HG03354 (cell line): ENCODE results near the gene ZBTB21.

Source experiments
- ATAC-seq: cut with Tn5 transposase; IDR thresholded peaks from one replicate; pipeline ENCODE4 v1.9.1; 2021; ENCODE audit warnings: mild to moderate bottlenecking; ENCODE audit not compliant: unreplicated experiment, poor library complexity, severe bottlenecking

The ZBTB21 gene

DNA sequence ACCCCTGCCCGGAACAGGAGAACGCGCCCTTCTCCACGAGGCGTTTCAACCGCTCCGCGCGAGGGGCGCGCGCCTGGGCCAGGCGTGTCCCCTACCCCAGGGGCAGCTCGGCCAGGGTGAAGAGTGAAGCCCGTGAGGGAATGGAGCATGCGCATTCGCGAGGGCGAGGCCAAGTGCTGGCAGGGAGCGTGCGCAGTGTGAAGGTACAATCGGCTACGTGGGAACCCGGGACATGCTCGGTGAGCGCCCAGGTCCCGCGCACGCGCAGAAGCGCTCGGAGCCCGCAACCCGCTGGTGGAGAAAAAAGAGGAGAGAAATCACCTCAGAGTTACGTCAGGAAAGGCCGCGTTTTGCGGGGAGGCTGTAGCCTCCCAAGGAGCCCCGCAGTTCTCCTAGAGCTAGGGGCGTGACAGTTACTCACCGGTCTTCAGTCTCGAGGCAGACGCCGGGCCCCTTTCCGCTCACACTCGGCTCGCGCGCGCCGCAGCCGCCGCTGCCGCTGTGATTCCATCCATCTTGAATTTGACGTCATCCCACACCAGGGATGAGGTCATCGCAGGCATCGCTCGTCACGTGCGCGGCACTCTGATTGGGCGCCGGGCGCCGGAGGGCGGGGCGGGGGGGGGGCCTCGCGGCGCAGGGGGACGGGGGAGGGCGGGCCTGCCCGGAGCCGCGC is at the start of gene ZBTB21:
ZBTB21 (minus strand) TSS at position 530 of the 676 bp plus-strand sequence. CDS start 16,265 bp downstream, outside the sequence.
- ATAC-seq = peak; percentile 75

DNA sequence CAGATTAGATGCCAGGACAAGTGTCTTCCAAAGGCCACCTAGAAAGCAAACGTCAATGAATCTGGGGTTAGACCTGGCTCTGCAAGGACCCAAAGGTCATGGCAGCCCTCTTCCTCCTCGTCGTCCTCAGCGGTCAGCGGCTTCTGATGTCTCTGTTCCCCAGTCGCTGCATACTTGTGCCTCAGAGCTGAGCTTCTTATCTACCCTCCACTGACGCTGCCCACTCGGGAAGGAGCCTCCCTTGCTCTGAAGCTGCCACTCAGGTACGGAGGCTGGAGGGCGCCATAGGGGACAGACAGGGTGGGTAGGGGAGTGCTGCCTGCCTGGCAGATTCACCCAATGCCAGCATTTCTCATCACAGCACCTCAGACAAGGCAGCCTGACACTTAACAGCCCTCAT is 49.6 kb upstream of the ZBTB21 start:
- ATAC-seq = no peak

- ATAC-seq = no peak
These were observed 49.0 kb upstream of the ZBTB21 start for GRCh38 chr21:42059141-42059540.

DNA sequence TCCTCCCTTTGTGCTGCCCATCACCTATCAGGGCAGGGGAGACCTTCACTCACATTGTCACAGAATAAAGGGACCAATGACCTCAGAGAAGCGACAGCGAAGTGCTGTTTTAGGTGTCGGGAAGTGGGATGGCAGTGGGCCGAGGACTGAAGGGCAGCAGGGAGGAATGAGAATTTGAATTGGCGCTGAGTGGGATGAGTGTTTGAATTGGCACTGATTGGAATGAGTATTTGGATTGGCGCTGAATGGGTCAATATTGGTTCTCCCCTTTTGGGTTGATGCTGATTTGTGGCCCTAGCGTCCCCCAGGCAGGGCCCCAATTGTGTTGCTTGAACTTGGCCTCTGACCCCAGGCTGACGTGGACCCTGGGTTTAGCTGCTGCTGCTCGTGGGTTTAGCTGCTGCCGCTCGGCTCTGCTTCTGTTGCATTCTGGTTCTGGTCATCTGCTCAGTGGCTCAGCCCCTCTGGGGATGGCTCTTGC is 48.5 kb upstream of the ZBTB21 start:
- ATAC-seq = no peak

DNA sequence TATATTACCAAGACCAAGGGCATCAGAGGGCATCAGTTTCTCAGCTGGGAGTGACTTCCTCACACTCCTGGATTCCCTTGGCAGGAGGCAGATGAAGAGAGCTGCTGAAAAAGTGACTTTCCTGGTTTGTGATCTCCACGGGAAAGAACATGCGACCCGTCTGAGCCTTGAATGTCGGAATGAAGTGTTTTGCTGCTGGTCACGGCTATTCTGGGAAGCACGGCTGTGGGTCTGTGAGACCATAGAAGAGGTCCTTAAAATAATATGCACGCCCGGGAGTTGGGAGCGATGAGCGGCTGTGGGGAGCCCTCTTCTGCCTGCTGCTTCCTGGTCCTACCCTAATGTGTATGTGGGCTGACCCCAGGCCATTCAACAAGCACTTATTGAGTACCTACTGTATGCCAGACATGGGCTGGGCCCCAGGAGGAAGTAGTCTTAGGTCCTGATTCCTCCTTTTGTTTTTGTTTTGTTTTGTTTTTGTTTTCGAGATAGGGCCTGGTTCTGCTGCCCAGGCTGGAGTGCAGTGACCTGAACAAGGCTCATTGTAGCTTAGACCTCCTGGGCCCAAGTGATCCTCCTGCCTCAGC is 47.8 kb upstream of the ZBTB21 start:
- ATAC-seq = no peak

GRCh38 chr21:42056996-42057689 is 47.0 kb upstream of the ZBTB21 start:
- ATAC-seq = no peak

DNA sequence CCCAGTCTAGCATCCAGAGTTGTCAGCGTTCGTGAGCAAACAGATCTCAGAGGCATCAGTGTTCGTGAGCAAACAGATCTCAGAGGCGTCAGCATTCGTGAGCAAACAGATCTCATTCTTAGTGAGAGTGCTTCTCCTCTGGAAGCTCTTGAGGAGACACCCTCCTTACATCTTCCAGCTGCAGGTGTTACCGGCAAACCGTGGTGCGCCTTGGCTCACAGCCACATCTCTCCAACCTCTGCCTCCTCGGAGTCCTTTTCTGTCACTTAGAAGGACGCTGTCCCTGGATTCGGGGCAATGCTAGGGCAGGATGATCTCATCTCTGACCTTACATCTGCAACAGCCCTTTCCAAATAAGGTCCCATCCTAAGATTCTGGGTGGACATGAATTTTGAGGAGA is 46.3 kb upstream of the ZBTB21 start:
- no peak for ATAC-seq

GRCh38 chr21:42055425-42055824 is 45.3 kb upstream of the ZBTB21 start:
- no peak for ATAC-seq

DNA sequence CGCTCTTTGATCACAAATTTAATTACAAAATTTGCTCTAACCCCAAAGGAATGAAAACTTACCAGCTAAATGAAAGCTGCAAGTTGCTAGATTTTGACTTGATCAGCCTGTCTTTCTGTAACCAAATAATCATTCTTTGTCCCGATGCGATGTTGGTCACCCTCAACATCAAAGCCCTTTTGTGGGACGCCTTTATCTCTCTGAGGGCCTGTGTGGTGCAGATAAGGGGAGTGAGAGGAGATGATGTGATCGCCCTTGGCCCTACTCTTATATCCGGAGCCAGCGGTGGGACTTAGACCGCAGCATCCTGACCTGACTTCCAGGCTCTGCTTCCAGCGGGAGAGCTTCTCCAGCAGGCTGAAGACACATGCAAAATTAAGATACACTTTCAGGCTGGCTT is 41.6 kb upstream of the ZBTB21 start:
- no peak for ATAC-seq

DNA sequence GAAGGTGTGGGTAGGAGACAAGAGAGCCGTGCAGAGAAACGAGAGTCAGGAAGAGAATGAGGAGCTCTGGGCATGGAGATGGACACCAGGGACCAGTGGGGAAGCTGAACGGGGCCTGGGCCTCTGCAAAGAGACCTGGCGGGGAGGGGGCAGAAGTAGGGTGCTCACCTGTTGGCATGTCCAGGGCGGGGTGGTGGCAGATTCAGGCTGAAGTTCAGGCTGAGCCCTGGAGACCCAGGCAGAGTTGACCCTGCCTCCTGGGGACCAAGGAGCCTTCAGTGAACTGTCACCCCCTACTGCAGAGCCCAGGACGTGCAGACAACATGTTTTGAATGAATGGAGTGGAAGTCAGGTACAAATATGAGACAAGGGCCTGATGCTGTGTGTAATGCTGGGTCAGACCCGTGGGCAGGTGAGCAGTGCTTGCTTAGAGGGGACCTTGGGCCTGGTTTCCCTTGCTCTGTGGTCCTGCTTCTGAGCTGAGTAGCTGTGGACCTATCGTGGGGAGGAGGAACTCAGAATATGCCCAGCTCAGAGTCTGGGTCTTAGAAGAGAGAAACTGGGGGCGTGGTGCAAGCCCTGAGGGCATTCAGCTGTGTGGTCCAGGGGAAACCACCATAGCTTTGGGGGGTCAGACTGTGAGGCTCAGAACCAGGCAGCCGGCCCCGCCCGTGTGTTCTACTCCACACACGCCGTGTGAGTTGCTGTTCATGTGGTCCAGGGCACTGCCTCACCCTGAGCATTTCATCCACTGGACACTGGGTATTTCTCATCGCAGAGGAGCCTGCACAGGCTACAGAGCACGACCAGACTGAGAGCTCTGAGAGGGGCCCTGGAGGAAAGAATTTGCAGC is 39.6 kb upstream of the ZBTB21 start:
- no peak for ATAC-seq

DNA sequence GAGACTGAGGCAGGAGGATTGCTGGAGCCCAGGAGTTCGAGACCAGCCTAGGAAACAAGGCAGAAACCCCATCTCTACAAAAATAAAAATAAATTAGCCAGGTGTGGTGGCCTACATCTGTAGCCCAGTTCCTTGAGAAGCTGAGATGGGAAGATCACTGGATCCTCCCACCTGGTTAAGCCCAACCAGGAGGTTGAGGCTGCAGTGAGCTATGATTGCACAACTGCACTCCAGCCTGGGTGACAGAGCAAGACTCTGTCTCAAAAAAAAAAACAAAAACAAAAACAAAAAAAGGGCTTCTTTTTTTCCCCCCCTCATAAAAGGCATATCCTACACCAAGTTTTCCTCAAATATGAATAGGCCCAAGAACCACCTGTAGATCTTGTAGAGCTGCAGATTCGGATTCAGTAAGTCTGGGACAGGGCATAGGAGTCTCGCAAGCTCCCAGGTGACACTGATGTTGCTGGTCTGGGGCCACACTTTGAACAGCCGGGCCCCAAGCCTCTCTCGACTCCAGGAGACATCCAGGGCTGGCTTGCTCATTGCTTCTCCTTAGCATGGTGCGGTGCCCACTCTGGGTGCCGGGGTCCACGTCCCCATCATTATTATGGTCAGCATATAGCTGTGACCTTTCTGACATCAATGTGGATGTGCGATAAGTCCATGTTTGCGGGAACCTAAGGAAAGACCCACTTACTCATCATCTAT is 38.9 kb upstream of the ZBTB21 start:
- ATAC-seq = no peak

DNA sequence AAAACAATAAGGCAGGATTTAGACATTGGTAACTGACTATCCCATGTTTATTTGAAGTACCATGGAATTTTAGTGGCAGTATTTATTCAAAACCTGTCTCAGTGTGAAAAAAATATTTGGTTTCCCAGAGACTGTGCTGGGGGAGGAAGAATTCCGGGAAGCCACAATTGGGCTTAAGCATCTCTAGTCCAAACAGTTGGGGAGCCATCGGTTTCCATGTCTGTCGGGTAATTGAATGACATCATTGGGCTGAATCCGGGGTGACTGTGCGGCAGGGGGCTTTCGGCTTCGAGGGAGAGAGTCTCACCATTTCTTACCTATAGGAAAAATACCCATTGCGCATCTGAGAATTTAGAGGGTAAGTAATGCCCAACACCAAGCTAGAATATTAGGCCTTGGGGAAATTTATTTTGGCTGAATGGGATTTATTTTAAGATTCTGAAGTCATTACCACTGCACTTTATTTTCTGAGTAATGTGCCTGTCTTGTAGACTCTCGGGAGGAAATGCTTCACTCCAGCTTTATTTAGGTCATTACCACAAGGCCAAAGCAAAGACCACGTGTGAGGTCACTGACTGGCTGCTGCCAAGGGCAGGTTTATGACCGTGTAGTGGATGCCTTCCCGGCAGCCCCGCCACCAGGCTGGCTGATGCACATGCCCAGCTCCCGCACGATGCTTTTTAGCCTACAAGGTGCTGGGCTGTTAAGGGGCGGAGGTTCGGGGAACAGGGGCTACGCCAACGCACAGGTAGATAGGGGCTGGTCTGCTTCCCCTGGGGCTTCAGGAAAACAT is 37.9 kb upstream of the ZBTB21 start:
- ATAC-seq = no peak

GRCh38 chr21:42044871-42045495 is 34.8 kb upstream of the ZBTB21 start:
- ATAC-seq = no peak

DNA sequence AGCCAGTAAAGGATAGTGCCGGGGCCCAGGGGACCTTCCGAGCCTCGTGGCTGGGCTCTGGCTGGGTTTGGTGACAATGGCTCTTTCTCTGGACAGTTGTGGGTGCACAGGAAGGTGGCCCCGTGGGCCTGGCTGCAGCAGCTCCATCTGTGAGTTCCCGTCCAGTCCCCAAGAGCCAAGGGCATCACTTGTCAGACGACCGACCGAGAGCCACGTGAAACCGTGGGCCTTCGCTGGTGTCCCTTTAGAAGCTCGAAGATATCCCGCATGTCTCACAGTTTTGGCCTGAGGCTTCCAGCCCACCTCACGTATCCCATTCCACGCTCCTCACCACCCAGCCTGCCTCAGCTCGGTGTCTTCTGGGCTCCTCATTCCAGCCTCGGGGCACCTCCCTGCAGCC is 33.8 kb upstream of the ZBTB21 start:
- no peak for ATAC-seq

GRCh38 chr21:42043201-42043895 is 33.2 kb upstream of the ZBTB21 start:
- no peak for ATAC-seq

DNA sequence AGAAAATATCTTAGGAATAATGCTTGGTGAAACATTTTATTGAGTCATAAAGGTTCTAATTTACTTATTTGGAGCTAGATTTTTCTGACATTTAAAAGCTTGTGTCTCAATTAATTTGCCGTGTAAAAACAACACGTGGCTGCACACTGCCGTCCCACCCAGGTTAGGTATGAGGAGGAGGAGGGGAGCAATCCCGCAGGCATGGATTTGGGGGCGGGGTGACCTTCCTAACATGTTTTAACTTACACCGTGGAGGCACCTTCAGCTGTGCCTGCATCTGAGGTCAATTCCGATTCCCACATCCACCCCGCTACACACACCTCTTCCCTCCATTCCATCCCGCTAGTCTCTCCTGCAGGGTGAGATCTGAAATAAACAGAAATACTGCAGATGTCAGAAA is 32.5 kb upstream of the ZBTB21 start:
- no peak for ATAC-seq

DNA sequence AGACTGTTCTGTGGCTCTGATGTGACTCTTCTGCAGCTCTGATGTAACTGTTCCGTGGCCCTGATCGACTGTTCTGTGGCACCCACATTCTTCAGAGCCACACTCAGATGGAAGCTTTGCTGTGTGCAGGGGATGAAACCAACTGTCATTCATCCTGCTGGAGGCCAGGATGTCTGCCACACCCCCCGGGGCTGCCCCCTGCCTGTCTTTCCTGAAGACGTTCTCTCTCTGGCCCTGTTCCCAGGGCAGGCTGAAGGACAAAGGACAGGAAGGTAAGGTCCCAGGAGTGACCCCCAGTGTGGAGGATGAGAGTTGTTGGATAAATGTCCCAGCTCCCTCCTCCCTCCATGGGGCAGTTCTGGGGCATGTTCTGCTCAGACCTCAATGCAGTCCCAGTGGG is 31.6 kb upstream of the ZBTB21 start:
- ATAC-seq = no peak

DNA sequence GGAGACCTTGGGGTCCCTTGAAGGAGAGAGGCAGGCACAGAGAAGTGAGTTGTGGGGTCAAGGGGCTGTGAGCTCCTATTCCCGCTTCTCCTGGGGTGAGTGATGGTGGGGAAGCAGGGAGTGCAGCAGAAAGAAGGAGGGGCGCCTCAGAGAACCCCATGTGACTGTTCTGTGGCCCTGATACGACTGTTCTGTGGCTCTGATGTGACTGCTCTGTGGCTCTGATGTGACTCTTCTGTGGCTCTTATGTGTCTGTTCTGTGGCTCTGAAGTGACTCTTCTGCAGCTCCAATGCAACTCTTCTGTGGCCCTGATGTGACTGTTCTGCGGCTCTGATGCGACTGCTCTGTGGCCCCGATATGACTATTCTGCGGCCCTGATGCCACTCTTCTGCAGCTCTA is 31.1 kb upstream of the ZBTB21 start:
- no peak for ATAC-seq
